ENCODE measurements around the gene FFAR2.

The FFAR2 gene

GRCh38 chr19:35400773-35401100 lies 47.3 kb upstream of the FFAR2 start:
- no peak for TF ChIP-seq FOXM1 (IDR thresholded peaks at IDR 0.05; ENCODE audit: borderline replicate concordance, low read depth)
- TF ChIP-seq ZBTB7A (IDR thresholded peaks at IDR 0.05; ENCODE audit: low read depth): no peak

DNA sequence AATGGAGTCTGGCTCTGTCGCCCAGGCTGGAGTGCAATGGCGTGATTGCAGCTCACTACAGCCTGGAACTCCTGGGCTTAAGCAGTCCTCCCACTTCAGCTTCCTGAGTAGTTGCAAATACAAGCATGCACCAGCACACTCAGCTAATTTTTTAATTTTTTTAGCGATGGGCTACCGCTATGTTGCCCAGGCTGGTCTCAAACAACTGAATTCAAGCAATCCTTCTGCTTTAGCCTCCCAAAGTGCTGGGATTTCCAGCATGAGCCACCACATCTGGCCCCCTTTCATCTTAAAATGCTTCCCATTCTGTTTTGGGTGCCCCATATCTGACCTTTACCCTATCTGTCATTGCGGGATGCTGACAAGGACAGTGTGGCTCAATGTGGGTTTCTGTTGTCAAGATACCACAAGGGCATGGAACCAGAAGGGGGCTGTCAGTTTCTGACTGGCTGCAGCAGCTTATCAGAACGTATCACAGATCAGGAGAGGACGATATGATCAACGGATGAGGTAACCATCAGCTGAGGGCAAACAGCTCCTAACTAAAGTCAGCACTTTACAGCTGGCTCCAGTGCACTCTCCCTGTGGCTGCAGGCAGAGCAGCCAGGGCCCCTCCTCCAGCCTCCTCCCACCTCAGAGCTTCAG lies 44.8 kb upstream of the FFAR2 start:
- no peak for TF ChIP-seq FOXM1 (IDR thresholded peaks at IDR 0.05; ENCODE audit: borderline replicate concordance, low read depth)
- no peak for TF ChIP-seq YY1 (IDR thresholded peaks at IDR 0.05; ENCODE audit: low read depth)
- TF ChIP-seq TEAD4 (IDR thresholded peaks at IDR 0.05): no peak

GRCh38 chr19:35404879-35405622 lies 43.0 kb upstream of the FFAR2 start:
- TF ChIP-seq RAD21 (IDR thresholded peaks at IDR 0.05; ENCODE audit: low read depth) (no peak), TEAD4 (IDR thresholded peaks at IDR 0.05) (no peak), ZBTB7A (IDR thresholded peaks at IDR 0.05; ENCODE audit: low read depth) (no peak), TAF1 (IDR thresholded peaks at IDR 0.05; ENCODE audit: low read depth) (no peak), MAX (IDR thresholded peaks at IDR 0.05) (no peak), EP300 (IDR thresholded peaks at IDR 0.05; ENCODE audit: borderline replicate concordance) (no peak), TCF12 (IDR thresholded peaks at IDR 0.05; ENCODE audit: low read depth) (no peak), REST (IDR thresholded peaks at IDR 0.05; ENCODE audit: low read depth) (no peak), CEBPB (IDR thresholded peaks at IDR 0.05) (no peak), NFIC (IDR thresholded peaks at IDR 0.05) (no peak), FOXM1 (IDR thresholded peaks at IDR 0.05; ENCODE audit: borderline replicate concordance, low read depth) (no peak), CREB1 (IDR thresholded peaks at IDR 0.05; ENCODE audit: low read depth) (no peak), YY1 (IDR thresholded peaks at IDR 0.05; ENCODE audit: low read depth) (no peak), EGR1 (IDR thresholded peaks at IDR 0.05) (no peak)
- TF ChIP-seq, protein P1, sequence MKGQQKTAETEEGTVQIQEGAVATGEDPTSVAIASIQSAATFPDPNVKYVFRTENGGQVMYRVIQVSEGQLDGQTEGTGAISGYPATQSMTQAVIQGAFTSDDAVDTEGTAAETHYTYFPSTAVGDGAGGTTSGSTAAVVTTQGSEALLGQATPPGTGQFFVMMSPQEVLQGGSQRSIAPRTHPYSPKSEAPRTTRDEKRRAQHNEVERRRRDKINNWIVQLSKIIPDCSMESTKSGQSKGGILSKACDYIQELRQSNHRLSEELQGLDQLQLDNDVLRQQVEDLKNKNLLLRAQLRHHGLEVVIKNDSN (IDR thresholded peaks at IDR 0.05): no peak

- TF ChIP-seq, protein P1 (IDR thresholded peaks at IDR 0.05): no peak
- peak; percentile 46 for TF ChIP-seq REST (IDR thresholded peaks at IDR 0.05; ENCODE audit: low read depth)
- no peak for TF ChIP-seq EP300 (IDR thresholded peaks at IDR 0.05; ENCODE audit: borderline replicate concordance)
- no peak for TF ChIP-seq YY1 (IDR thresholded peaks at IDR 0.05; ENCODE audit: low read depth)
Measured at GRCh38 chr19:35407619-35408018, 40.4 kb upstream of the FFAR2 start.

DNA sequence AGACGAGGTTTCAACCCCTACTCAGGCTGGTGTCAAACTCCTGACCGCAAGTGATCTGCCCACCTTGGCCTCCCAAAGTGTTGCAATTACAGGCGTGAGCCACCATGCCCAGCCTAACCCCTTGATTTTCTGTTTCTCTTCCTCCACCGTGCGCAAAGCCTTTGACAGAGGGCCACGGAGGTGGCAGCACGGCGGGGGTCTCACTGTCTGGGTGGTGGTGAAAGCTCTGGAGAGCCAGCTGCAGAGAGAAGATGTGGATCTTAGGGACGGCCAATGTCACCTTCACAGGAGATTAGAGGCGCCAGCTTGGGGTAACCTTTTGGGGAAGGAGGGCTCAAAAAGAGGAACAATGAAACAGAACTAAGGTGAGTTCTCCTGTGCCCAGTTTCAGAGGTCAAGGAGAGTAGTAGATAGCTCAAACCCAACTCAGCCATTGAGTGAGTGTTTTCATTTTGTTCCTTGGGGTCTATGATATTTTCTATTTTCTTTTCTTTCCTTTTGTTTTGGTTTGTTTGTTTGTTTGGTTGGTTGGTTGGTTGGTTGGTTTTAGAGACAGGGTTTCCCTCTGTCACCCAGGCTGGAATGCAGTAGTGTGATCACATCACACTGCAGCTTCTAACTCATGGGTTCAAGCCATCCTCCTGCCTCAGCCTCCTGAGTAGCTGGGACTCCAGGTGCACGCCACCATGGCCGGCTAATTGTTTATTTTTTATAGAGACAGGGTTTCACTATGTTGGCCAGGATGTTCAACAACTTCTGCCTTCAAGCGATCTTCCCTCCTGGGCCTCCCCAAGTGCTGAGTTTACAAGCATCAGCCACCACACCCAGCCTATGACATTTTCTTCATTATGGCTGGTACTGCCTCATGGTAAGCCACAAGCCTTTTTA lies 39.5 kb upstream of the FFAR2 start:
- TF ChIP-seq NFIC (IDR thresholded peaks at IDR 0.05): no peak
- TF ChIP-seq EP300 (IDR thresholded peaks at IDR 0.05; ENCODE audit: borderline replicate concordance): no peak
- no peak for TF ChIP-seq CEBPB (IDR thresholded peaks at IDR 0.05)
- no peak for TF ChIP-seq CREB1 (IDR thresholded peaks at IDR 0.05; ENCODE audit: low read depth)
- no peak for TF ChIP-seq YY1 (IDR thresholded peaks at IDR 0.05; ENCODE audit: low read depth)
- TF ChIP-seq TCF12 (IDR thresholded peaks at IDR 0.05; ENCODE audit: low read depth): no peak
- TF ChIP-seq FOXM1 (IDR thresholded peaks at IDR 0.05; ENCODE audit: borderline replicate concordance, low read depth): no peak
- no peak for TF ChIP-seq RAD21 (IDR thresholded peaks at IDR 0.05; ENCODE audit: low read depth)
- no peak for TF ChIP-seq TEAD4 (IDR thresholded peaks at IDR 0.05)
- no peak for TF ChIP-seq ZBTB7A (IDR thresholded peaks at IDR 0.05; ENCODE audit: low read depth)

DNA sequence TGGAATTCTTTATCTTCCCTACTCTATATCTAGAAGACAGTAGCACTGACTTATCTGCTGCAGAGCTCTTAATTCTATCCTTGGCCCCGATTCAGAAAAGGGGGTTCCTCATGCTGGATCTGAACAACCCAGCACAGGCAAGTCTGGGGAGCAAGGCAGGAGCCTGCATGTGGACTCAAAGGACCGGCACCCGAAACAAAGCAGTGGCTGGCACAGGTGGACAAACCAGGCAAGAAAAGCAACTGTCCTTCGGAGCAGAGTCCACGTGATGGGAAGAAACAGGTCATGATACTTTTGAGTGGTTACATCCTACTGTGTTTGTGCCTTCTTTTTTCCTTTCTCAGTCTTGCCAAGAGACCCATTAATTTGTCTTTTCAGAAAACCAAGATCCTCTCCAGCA lies 38.9 kb upstream of the FFAR2 start:
- TF ChIP-seq CREB1 (IDR thresholded peaks at IDR 0.05; ENCODE audit: low read depth) (no peak), FOXM1 (IDR thresholded peaks at IDR 0.05; ENCODE audit: borderline replicate concordance, low read depth) (no peak), EP300 (IDR thresholded peaks at IDR 0.05; ENCODE audit: borderline replicate concordance) (no peak), REST (IDR thresholded peaks at IDR 0.05; ENCODE audit: low read depth) (no peak), YY1 (IDR thresholded peaks at IDR 0.05; ENCODE audit: low read depth) (no peak), CEBPB (IDR thresholded peaks at IDR 0.05) (no peak), EGR1 (IDR thresholded peaks at IDR 0.05) (no peak), TEAD4 (IDR thresholded peaks at IDR 0.05) (no peak), NFIC (IDR thresholded peaks at IDR 0.05) (no peak), TAF1 (IDR thresholded peaks at IDR 0.05; ENCODE audit: low read depth) (no peak), TCF12 (IDR thresholded peaks at IDR 0.05; ENCODE audit: low read depth) (no peak), RAD21 (IDR thresholded peaks at IDR 0.05; ENCODE audit: low read depth) (no peak), MAX (IDR thresholded peaks at IDR 0.05) (no peak), ZBTB7A (IDR thresholded peaks at IDR 0.05; ENCODE audit: low read depth) (no peak)
- TF ChIP-seq, protein P1 (IDR thresholded peaks at IDR 0.05): no peak
